Ishikawa (cell line): Measurements from ENCODE around the gene HEY2.

ENCODE experiments used
- CEBPB ChIP-seq: IDR thresholded peaks from 2 replicates; pipeline ENCODE4 v1.6.1; 2012
- CREB1 ChIP-seq: IDR thresholded peaks from 2 replicates; pipeline ENCODE4 v1.6.1; 2012; ENCODE audit warnings: low read depth
- EGR1 ChIP-seq: IDR thresholded peaks from 2 replicates; pipeline ENCODE4 v1.6.1; 2012
- EP300 ChIP-seq: IDR thresholded peaks from 2 replicates; pipeline ENCODE4 v1.6.1; 2012; ENCODE audit warnings: borderline replicate concordance
- FOXM1 ChIP-seq: IDR thresholded peaks from 2 replicates; pipeline ENCODE4 v1.6.1; 2012; ENCODE audit warnings: low read depth, borderline replicate concordance
- NFIC ChIP-seq: IDR thresholded peaks from 2 replicates; pipeline ENCODE4 v1.6.1; 2012
- RAD21 ChIP-seq: IDR thresholded peaks from 2 replicates; pipeline ENCODE4 v1.6.1; 2012; ENCODE audit warnings: low read depth
- TAF1 ChIP-seq: IDR thresholded peaks from 2 replicates; pipeline ENCODE4 v1.6.1; 2012; ENCODE audit warnings: low read depth, mild to moderate bottlenecking
- TCF12 ChIP-seq: IDR thresholded peaks from 2 replicates; pipeline ENCODE4 v1.6.1; 2012; ENCODE audit warnings: low read depth
- TEAD4 ChIP-seq: IDR thresholded peaks from 2 replicates; pipeline ENCODE4 v1.6.1; 2012
- USF1 ChIP-seq: IDR thresholded peaks from 2 replicates; pipeline ENCODE4 v1.6.1; 2012
- YY1 ChIP-seq: IDR thresholded peaks from 2 replicates; pipeline ENCODE4 v1.6.1; 2012; ENCODE audit warnings: low read depth
- TF ChIP-seq, protein P1 (sequence below): IDR thresholded peaks from 2 replicates; pipeline ENCODE4 v1.6.1; 2012
- TF ChIP-seq, protein P2 (sequence below): IDR thresholded peaks from 2 replicates; pipeline ENCODE4 v1.6.1; 2012; ENCODE audit warnings: low read depth, mild to moderate bottlenecking

DNA sequence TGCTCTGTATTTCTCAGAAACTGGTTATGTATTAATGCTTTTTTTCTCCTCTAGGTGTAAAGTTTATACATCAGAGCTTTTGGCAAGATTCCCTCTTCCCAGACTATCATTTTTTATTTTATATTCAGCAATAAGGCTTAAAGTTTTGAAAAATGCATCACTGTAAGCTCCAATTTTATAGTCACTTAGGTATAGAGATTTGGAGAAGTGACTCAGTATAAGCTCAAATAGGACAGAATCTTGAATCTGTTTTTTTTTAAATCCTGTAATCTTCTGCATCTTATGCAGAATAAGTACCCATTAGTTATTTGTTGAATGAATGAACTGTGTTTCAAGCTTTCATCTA, 42.4 kb downstream of the HEY2 start:
- TF ChIP-seq EP300 (no peak), TCF12 (no peak), EGR1 (no peak), USF1 (no peak), CREB1 (no peak), NFIC (no peak), RAD21 (no peak), CEBPB (no peak), TAF1 (no peak), YY1 (no peak), FOXM1 (no peak), TEAD4 (no peak)
- TF ChIP-seq, protein P1, sequence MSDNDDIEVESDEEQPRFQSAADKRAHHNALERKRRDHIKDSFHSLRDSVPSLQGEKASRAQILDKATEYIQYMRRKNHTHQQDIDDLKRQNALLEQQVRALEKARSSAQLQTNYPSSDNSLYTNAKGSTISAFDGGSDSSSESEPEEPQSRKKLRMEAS: no peak
- TF ChIP-seq, protein P2, sequence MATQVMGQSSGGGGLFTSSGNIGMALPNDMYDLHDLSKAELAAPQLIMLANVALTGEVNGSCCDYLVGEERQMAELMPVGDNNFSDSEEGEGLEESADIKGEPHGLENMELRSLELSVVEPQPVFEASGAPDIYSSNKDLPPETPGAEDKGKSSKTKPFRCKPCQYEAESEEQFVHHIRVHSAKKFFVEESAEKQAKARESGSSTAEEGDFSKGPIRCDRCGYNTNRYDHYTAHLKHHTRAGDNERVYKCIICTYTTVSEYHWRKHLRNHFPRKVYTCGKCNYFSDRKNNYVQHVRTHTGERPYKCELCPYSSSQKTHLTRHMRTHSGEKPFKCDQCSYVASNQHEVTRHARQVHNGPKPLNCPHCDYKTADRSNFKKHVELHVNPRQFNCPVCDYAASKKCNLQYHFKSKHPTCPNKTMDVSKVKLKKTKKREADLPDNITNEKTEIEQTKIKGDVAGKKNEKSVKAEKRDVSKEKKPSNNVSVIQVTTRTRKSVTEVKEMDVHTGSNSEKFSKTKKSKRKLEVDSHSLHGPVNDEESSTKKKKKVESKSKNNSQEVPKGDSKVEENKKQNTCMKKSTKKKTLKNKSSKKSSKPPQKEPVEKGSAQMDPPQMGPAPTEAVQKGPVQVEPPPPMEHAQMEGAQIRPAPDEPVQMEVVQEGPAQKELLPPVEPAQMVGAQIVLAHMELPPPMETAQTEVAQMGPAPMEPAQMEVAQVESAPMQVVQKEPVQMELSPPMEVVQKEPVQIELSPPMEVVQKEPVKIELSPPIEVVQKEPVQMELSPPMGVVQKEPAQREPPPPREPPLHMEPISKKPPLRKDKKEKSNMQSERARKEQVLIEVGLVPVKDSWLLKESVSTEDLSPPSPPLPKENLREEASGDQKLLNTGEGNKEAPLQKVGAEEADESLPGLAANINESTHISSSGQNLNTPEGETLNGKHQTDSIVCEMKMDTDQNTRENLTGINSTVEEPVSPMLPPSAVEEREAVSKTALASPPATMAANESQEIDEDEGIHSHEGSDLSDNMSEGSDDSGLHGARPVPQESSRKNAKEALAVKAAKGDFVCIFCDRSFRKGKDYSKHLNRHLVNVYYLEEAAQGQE: no peak
